Endothelial cell (in vitro differentiated cells): Measurements from ENCODE around the gene PCP2. TPM values are rescaled to one million over a fixed set of nuclear protein-coding genes. Genes with fewer than 3 reads are reported as not detected.

Experiments used
- DNase-seq: peaks from one replicate; pipeline ENCODE4 v3.0.0; 2021; ENCODE audit warnings: low spot score
- H3K27ac Mint-ChIP-seq: one replicate; pipeline ENCODE4 v1.8.0; 2021; ENCODE audit warnings: mixed read lengths, inconsistent platforms; ENCODE audit not compliant: unreplicated experiment
- H3K27me3 Mint-ChIP-seq: one replicate; pipeline ENCODE4 v1.8.0; 2021; ENCODE audit warnings: mild to moderate bottlenecking, moderate library complexity, mixed read lengths, inconsistent platforms; ENCODE audit not compliant: unreplicated experiment
- H3K36me3 Mint-ChIP-seq: one replicate; pipeline ENCODE4 v1.8.0; 2021; ENCODE audit warnings: mild to moderate bottlenecking, low read depth, mixed read lengths, inconsistent platforms; ENCODE audit not compliant: unreplicated experiment
- H3K4me1 Mint-ChIP-seq: one replicate; pipeline ENCODE4 v1.8.0; 2021; ENCODE audit warnings: mild to moderate bottlenecking, mixed read lengths, inconsistent platforms; ENCODE audit not compliant: unreplicated experiment
- H3K4me3 Mint-ChIP-seq: one replicate; pipeline ENCODE4 v1.8.0; 2021; ENCODE audit warnings: mild to moderate bottlenecking, mixed read lengths, inconsistent platforms; ENCODE audit not compliant: unreplicated experiment
- H3K9me3 Mint-ChIP-seq: one replicate; pipeline ENCODE4 v1.8.0; 2021; ENCODE audit warnings: mixed read lengths, inconsistent platforms; ENCODE audit not compliant: unreplicated experiment
- CTCF ChIP-seq: fragments of 200-600 bp; sonication (generic); IDR thresholded peaks from one replicate; pipeline ENCODE4 v1.5.0; 2021; ENCODE audit warnings: antibody characterized with exemption; ENCODE audit not compliant: unreplicated experiment
- total RNA-seq: library from RNA; stranded (reverse); fragmentation: NEBNext Ultra II Directional; extraction: Animal tissue kit (Norgen Biotek cat#: 25700); gene quantifications from one replicate; pipeline ENCODE4 v1.2.1, GENCODE V29; 2021; ENCODE audit not compliant: unreplicated experiment

The PCP2 gene
- total RNA-seq, 1 donor from 2014 or later: not detected

GRCh38 chr19:7597689-7598088 is 35.8 kb downstream of the PCP2 start:
- Mint-ChIP-seq H3K27me3 (peaks cover 7% of the 10 kb centered on the region), H3K9me3 (no peaks in the 10 kb centered on the region), H3K36me3 (peaks cover 4% of the 10 kb centered on the region), H3K27ac (no peak overlapping the region), H3K4me1 (peaks cover 3% of the 10 kb centered on the region), H3K4me3 (no peak overlapping the region)
- no peak for TF ChIP-seq CTCF
- DNase-seq: no peak

GRCh38 chr19:7596211-7596937 is 37.1 kb downstream of the PCP2 start:
- no peak for DNase-seq

GRCh38 chr19:7595466-7596133 is 37.9 kb downstream of the PCP2 start, which contains the start of gene CAMSAP3:
Gene CAMSAP3 (plus strand): TSS chr19:7595863. CDS start chr19:7596003, 140 bp downstream.
- H3K27ac Mint-ChIP-seq: peak within 1 kb of the TSS; percentile 53
- DNase-seq: peak; percentile 42
- peaks cover 4% of the 10 kb centered on the region for H3K36me3 Mint-ChIP-seq
- H3K9me3 Mint-ChIP-seq: no peaks in the 10 kb centered on the region
- no peak for TF ChIP-seq CTCF
- H3K27me3 Mint-ChIP-seq: peaks cover 7% of the 10 kb centered on the region
- peaks cover 3% of the 10 kb centered on the region for H3K4me1 Mint-ChIP-seq
- peak within 1 kb of the TSS; percentile 90 for H3K4me3 Mint-ChIP-seq

More at GRCh38 chr19:7596211-7596937, 37.1 kb downstream of the PCP2 start:
- Mint-ChIP-seq H3K36me3 (peaks cover 4% of the 10 kb centered on the region), H3K9me3 (no peaks in the 10 kb centered on the region), H3K4me3 (no peak overlapping the region), H3K4me1 (peaks cover 3% of the 10 kb centered on the region), H3K27ac (no peak overlapping the region), H3K27me3 (peaks cover 7% of the 10 kb centered on the region)
- no peak for TF ChIP-seq CTCF

- H3K36me3 Mint-ChIP-seq: peaks cover 3% of the 10 kb centered on the region
- H3K4me1 Mint-ChIP-seq: peaks cover 3% of the 10 kb centered on the region
- DNase-seq: no peak
- no peak overlapping the region for H3K4me3 Mint-ChIP-seq
- H3K9me3 Mint-ChIP-seq: no peaks in the 10 kb centered on the region
- TF ChIP-seq CTCF: no peak
- no peak overlapping the region for H3K27ac Mint-ChIP-seq
- H3K27me3 Mint-ChIP-seq: peaks cover 5% of the 10 kb centered on the region
Observed at GRCh38 chr19:7590256-7590655, 43.3 kb downstream of the PCP2 start.

- H3K27ac Mint-ChIP-seq: no peak overlapping the region
- H3K9me3 Mint-ChIP-seq: no peaks in the 10 kb centered on the region
- H3K4me1 Mint-ChIP-seq: no peaks in the 10 kb centered on the region
- H3K27me3 Mint-ChIP-seq: peaks cover 2% of the 10 kb centered on the region
- TF ChIP-seq CTCF: no peak
- DNase-seq: no peak
- no peak overlapping the region for H3K4me3 Mint-ChIP-seq
- no peaks in the 10 kb centered on the region for H3K36me3 Mint-ChIP-seq
Observed at GRCh38 chr19:7589822-7590221, 43.7 kb downstream of the PCP2 start.
